ENCODE measurements around the gene YEATS2.
A peak's percentile ranks its signal among the peaks of the same experiment; 100 is the strongest.
"Not testable (repeated sequence)": the region's sequence is repeated elsewhere in the genome, so short reads cannot be mapped to it uniquely, and the experiment has no call there.

The YEATS2 gene

GRCh38 chr3:183697610-183698317 is at the start of gene YEATS2:
TSS of gene YEATS2 (plus strand) at chr3:183697797. CDS start at chr3:183715163, 17,366 bp downstream.
- H3K9ac ChIP-seq (ENCODE audit: low read depth, low read length) = peak within 1 kb of the TSS; percentile 99
- H3K36me3 ChIP-seq (ENCODE audit: insufficient read depth, low read length) = no peaks in the 10 kb centered on the region
- peaks cover 8% of the 10 kb centered on the region for H3K4me1 ChIP-seq (ENCODE audit: insufficient read depth, low read length)
- H3K9me3 ChIP-seq (ENCODE audit: control insufficient read depth, insufficient read depth, low read length) = no peaks in the 10 kb centered on the region

GRCh38 chr3:183650554-183650953 is 47.0 kb upstream of the YEATS2 start:
- no peaks in the 10 kb centered on the region for H3K4me1 ChIP-seq (ENCODE audit: insufficient read depth, low read length)
- peaks cover 23% of the 10 kb centered on the region; the same call in 1 of the 2 replicates for H3K36me3 ChIP-seq (ENCODE audit: insufficient read depth, low read length)
- H3K9ac ChIP-seq (ENCODE audit: low read depth, low read length) = no peak overlapping the region
- H3K9me3 ChIP-seq (ENCODE audit: control insufficient read depth, insufficient read depth, low read length) = peaks cover 42% of the 10 kb centered on the region

GRCh38 chr3:183653209-183654064 is 44.2 kb upstream of the YEATS2 start:
- H3K36me3 ChIP-seq (ENCODE audit: insufficient read depth, low read length) = peaks cover 23% of the 10 kb centered on the region; the same call in 1 of the 2 replicates
- peaks cover 42% of the 10 kb centered on the region for H3K9me3 ChIP-seq (ENCODE audit: control insufficient read depth, insufficient read depth, low read length)
- H3K9ac ChIP-seq (ENCODE audit: low read depth, low read length) = no peak overlapping the region
- H3K4me1 ChIP-seq (ENCODE audit: insufficient read depth, low read length) = no peaks in the 10 kb centered on the region

GRCh38 chr3:183654727-183655126 is 42.9 kb upstream of the YEATS2 start:
- H3K36me3 ChIP-seq (ENCODE audit: insufficient read depth, low read length) = peaks cover 23% of the 10 kb centered on the region; the same call in 1 of the 2 replicates
- peaks cover 3% of the 10 kb centered on the region; the same call in 1 of the 2 replicates for H3K4me1 ChIP-seq (ENCODE audit: insufficient read depth, low read length)
- no peak overlapping the region for H3K9ac ChIP-seq (ENCODE audit: low read depth, low read length)
- H3K9me3 ChIP-seq (ENCODE audit: control insufficient read depth, insufficient read depth, low read length) = peaks cover 42% of the 10 kb centered on the region

- Histone ChIP-seq H3K36me3 (ENCODE audit: insufficient read depth, low read length) (peaks cover 4% of the 10 kb centered on the region; the same call in 1 of the 2 replicates), H3K4me1 (ENCODE audit: insufficient read depth, low read length) (peaks cover 5% of the 10 kb centered on the region; the same call in 1 of the 2 replicates), H3K9ac (ENCODE audit: low read depth, low read length) (no peak overlapping the region), H3K9me3 (ENCODE audit: control insufficient read depth, insufficient read depth, low read length) (no peaks in the 10 kb centered on the region)
Observed at GRCh38 chr3:183662099-183662498, 35.5 kb upstream of the YEATS2 start.

GRCh38 chr3:183664913-183665381 is 32.6 kb upstream of the YEATS2 start:
- no peaks in the 10 kb centered on the region for H3K4me1 ChIP-seq (ENCODE audit: insufficient read depth, low read length)
- no peak overlapping the region for H3K9ac ChIP-seq (ENCODE audit: low read depth, low read length)
- H3K9me3 ChIP-seq (ENCODE audit: control insufficient read depth, insufficient read depth, low read length) = no peaks in the 10 kb centered on the region
- peaks cover 4% of the 10 kb centered on the region; the same call in 1 of the 2 replicates for H3K36me3 ChIP-seq (ENCODE audit: insufficient read depth, low read length)

- no peaks in the 10 kb centered on the region for H3K4me1 ChIP-seq (ENCODE audit: insufficient read depth, low read length)
- H3K9ac ChIP-seq (ENCODE audit: low read depth, low read length) = no peak overlapping the region
Observed at GRCh38 chr3:183680061-183680460, 17.5 kb upstream of the YEATS2 start.

GRCh38 chr3:183687705-183688104 is 9.9 kb upstream of the YEATS2 start:
- Histone ChIP-seq H3K36me3 (ENCODE audit: insufficient read depth, low read length) (no peaks in the 10 kb centered on the region), H3K9ac (ENCODE audit: low read depth, low read length) (no peak overlapping the region), H3K4me1 (ENCODE audit: insufficient read depth, low read length) (no peaks in the 10 kb centered on the region), H3K9me3 (ENCODE audit: control insufficient read depth, insufficient read depth, low read length) (no peaks in the 10 kb centered on the region)

More at GRCh38 chr3:183680061-183680460, 17.5 kb upstream of the YEATS2 start:
- no peaks in the 10 kb centered on the region for H3K9me3 ChIP-seq (ENCODE audit: control insufficient read depth, insufficient read depth, low read length)
- no peaks in the 10 kb centered on the region for H3K36me3 ChIP-seq (ENCODE audit: insufficient read depth, low read length)

- no peak overlapping the region for H3K9ac ChIP-seq (ENCODE audit: low read depth, low read length)
- no peaks in the 10 kb centered on the region for H3K36me3 ChIP-seq (ENCODE audit: insufficient read depth, low read length)
- no peaks in the 10 kb centered on the region for H3K9me3 ChIP-seq (ENCODE audit: control insufficient read depth, insufficient read depth, low read length)
- H3K4me1 ChIP-seq (ENCODE audit: insufficient read depth, low read length) = no peaks in the 10 kb centered on the region
Observed at GRCh38 chr3:183688874-183689273, 8.7 kb upstream of the YEATS2 start.

GRCh38 chr3:183689621-183690020 is 8.0 kb upstream of the YEATS2 start:
- not testable (repeated sequence) for H3K4me1 ChIP-seq (ENCODE audit: insufficient read depth, low read length); H3K36me3 ChIP-seq (ENCODE audit: insufficient read depth, low read length); H3K9me3 ChIP-seq (ENCODE audit: control insufficient read depth, insufficient read depth, low read length)

GRCh38 chr3:183690402-183690995 is 7.1 kb upstream of the YEATS2 start:
- H3K36me3 ChIP-seq (ENCODE audit: insufficient read depth, low read length) = no peaks in the 10 kb centered on the region
- H3K4me1 ChIP-seq (ENCODE audit: insufficient read depth, low read length) = no peaks in the 10 kb centered on the region; the same call in 1 of the 2 replicates
- no peak overlapping the region for H3K9ac ChIP-seq (ENCODE audit: low read depth, low read length)
- H3K9me3 ChIP-seq (ENCODE audit: control insufficient read depth, insufficient read depth, low read length) = no peaks in the 10 kb centered on the region

More at GRCh38 chr3:183689621-183690020, 8.0 kb upstream of the YEATS2 start:
- H3K9ac ChIP-seq (ENCODE audit: low read depth, low read length) = not testable (repeated sequence)

- no peaks in the 10 kb centered on the region for H3K36me3 ChIP-seq (ENCODE audit: insufficient read depth, low read length)
- H3K4me1 ChIP-seq (ENCODE audit: insufficient read depth, low read length) = no peaks in the 10 kb centered on the region; the same call in 1 of the 2 replicates
- no peaks in the 10 kb centered on the region for H3K9me3 ChIP-seq (ENCODE audit: control insufficient read depth, insufficient read depth, low read length)
- H3K9ac ChIP-seq (ENCODE audit: low read depth, low read length) = no peak overlapping the region
Observed at GRCh38 chr3:183692436-183692835, 5.2 kb upstream of the YEATS2 start.

GRCh38 chr3:183695569-183696364 is 1.8 kb upstream of the YEATS2 start:
- H3K4me1 ChIP-seq (ENCODE audit: insufficient read depth, low read length) = peaks cover 8% of the 10 kb centered on the region
- H3K9ac ChIP-seq (ENCODE audit: low read depth, low read length) = no peak overlapping the region
- H3K9me3 ChIP-seq (ENCODE audit: control insufficient read depth, insufficient read depth, low read length) = no peaks in the 10 kb centered on the region
- no peaks in the 10 kb centered on the region for H3K36me3 ChIP-seq (ENCODE audit: insufficient read depth, low read length)

Measured in ES-I3 (cell line).